Measurements from ENCODE around the gene CNTNAP4. TPM values are rescaled to one million over a fixed set of nuclear protein-coding genes. Genes with fewer than 3 reads are reported as not detected.

Gene CNTNAP4
- total and polyA plus RNA-seq, 10 donors, result 0.23 TPM; not detected in 9

GRCh38 chr16:76265434-76266045, 11.7 kb upstream of the CNTNAP4 start:
- WGBS, 5 donors, result 15 to 49% (median 29%) methylated on average over 2 of the region's 2 CpGs
- Histone ChIP-seq H3K36me3 (no peaks in the 10 kb centered on the region), H3K27me3 (replicated peaks in 1 of 7) (no peaks in the 10 kb centered on the region), H3K9me3 (peaks cover 0 to 28% (median 16%) of the 10 kb centered on the region in 8 donors), H3K4me3 (no peak overlapping the region), H3K4me1 (no peaks in the 10 kb centered on the region), H3K27ac (no peak overlapping the region)
- DNase-seq, result no peak
- no peak for TF ChIP-seq POLR2A (IDR thresholded peaks at IDR 0.05)
- TF ChIP-seq, protein P1, sequence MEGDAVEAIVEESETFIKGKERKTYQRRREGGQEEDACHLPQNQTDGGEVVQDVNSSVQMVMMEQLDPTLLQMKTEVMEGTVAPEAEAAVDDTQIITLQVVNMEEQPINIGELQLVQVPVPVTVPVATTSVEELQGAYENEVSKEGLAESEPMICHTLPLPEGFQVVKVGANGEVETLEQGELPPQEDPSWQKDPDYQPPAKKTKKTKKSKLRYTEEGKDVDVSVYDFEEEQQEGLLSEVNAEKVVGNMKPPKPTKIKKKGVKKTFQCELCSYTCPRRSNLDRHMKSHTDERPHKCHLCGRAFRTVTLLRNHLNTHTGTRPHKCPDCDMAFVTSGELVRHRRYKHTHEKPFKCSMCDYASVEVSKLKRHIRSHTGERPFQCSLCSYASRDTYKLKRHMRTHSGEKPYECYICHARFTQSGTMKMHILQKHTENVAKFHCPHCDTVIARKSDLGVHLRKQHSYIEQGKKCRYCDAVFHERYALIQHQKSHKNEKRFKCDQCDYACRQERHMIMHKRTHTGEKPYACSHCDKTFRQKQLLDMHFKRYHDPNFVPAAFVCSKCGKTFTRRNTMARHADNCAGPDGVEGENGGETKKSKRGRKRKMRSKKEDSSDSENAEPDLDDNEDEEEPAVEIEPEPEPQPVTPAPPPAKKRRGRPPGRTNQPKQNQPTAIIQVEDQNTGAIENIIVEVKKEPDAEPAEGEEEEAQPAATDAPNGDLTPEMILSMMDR (IDR thresholded peaks at IDR 0.05 in 8 of 11, conservative IDR thresholded peaks at IDR 0.05 in 3 of 11), result peak in 3 of 11 experiments; percentile 1 to 21 (median 16)
- intact Hi-C loops (cut with DNase I; ENCODE audit: low total_unique reads), result no loop called here

DNA sequence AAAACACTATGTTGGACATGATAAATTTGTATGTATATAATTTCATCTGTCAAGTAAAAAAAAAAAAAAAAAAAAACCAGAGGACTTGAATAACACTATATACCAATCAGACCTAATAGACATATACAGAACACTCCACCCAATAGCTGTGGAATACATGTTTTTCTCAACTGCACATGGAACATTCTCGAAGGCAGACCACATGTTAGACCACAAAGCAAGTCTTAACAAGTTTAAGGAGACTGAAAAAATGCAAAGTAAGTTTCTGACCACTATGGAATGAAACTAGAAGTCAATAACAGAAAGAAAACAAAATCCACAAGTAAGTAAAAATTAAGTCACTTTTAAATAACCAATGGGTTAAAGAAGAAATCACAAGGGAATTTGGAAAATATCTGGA, 8.4 kb upstream of the CNTNAP4 start:
- no peaks in the 10 kb centered on the region for H3K36me3 ChIP-seq
- no peak overlapping the region for H3K27ac ChIP-seq
- DNase-seq, result no peak
- intact Hi-C loops (cut with DNase I; ENCODE audit: low total_unique reads), result no loop called here
- no peaks in the 10 kb centered on the region for H3K4me1 ChIP-seq
- H3K4me3 ChIP-seq, result no peak overlapping the region
- WGBS, 5 donors, result 55 to 79% (median 63%) methylated on average over 1 of the region's 1 CpG
- TF ChIP-seq POLR2AphosphoS5 (IDR thresholded peaks at IDR 0.05) (no peak), POLR2A (IDR thresholded peaks at IDR 0.05) (no peak)
- TF ChIP-seq, protein P1 (IDR thresholded peaks at IDR 0.05 in 8 of 11, conservative IDR thresholded peaks at IDR 0.05 in 3 of 11), result no peak
- no peaks in the 10 kb centered on the region for H3K27me3 ChIP-seq (replicated peaks in 1 of 7)
- peaks cover 0 to 41% (median 18%) of the 10 kb centered on the region in 8 donors for H3K9me3 ChIP-seq

DNA sequence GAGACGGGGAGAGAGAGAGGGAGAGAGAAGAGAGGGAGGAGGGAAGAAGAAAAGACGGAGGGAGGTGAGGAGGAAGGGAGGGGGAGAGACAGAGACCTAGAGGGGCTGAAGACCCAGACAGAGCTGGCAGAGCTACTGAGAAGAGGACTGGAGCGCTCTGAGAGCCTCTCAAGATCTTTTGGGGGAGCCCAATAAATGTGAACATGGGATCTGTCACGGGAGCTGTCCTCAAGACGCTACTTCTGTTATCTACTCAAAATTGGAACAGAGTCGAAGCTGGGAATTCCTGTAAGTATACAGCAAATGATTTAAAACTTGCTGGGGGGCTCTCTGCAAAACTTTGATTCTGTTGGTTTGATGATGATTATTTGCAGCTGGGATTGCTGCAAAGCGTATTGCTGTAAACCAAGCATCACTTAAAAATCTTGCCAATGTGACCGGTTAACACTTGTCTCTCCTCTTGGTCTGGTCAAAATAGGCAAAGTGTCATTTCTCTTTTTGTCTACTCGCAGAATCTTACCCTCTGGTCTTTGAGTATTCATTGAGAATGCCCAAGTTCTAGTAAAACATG, 344 bp downstream of the CNTNAP4 start:
- intact Hi-C loops (cut with DNase I; ENCODE audit: low total_unique reads), result no loop called here
- TF ChIP-seq, protein P1 (IDR thresholded peaks at IDR 0.05 in 8 of 11, conservative IDR thresholded peaks at IDR 0.05 in 3 of 11), result no peak
- TF ChIP-seq POLR2AphosphoS5 (IDR thresholded peaks at IDR 0.05), result no peak
- TF ChIP-seq POLR2A (IDR thresholded peaks at IDR 0.05), result no peak

DNA sequence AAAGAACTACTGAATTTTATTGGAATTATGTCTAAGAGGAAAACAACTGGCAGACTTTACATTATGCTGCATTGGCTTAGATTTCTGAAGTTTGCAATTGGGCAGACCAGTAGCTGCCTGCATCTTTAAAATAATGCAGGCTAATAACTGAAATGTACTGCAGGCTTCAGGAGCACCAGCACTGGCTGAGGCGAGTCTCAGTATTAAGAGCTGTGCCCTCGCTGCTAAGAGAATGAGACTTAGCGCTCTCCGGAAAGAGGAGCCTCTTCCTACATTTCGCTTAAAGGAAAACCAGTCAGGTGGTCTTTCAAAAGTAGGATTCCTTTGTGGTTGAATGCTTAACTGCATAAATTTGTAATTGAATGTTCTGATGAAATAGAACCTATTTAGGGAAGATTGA, 885 bp downstream of the CNTNAP4 start:
- Histone ChIP-seq H3K4me3 (no peak overlapping the region), H3K4me1 (no peaks in the 10 kb centered on the region), H3K27ac (no peak overlapping the region), H3K27me3 (replicated peaks in 1 of 7) (peaks cover 0 to 9% (median 0%) of the 10 kb centered on the region in 7 donors), H3K9me3 (no peaks in the 10 kb centered on the region), H3K36me3 (no peaks in the 10 kb centered on the region)
- TF ChIP-seq POLR2AphosphoS5 (IDR thresholded peaks at IDR 0.05) (no peak), POLR2A (IDR thresholded peaks at IDR 0.05) (no peak)
- TF ChIP-seq, protein P1 (IDR thresholded peaks at IDR 0.05 in 8 of 11, conservative IDR thresholded peaks at IDR 0.05 in 3 of 11), result no peak
- 62 to 77% (median 63%) methylated on average over 5 of the region's 5 CpGs for WGBS, 5 donors
- intact Hi-C loops (cut with DNase I; ENCODE audit: low total_unique reads), result no loop called here
- DNase-seq, result no peak

More for the DNA sequence above, 344 bp downstream of the CNTNAP4 start:
- Histone ChIP-seq H3K4me3 (no peak overlapping the region), H3K36me3 (no peaks in the 10 kb centered on the region), H3K27ac (no peak overlapping the region), H3K27me3 (replicated peaks in 1 of 7) (peaks cover 0 to 9% (median 0%) of the 10 kb centered on the region in 7 donors), H3K4me1 (no peaks in the 10 kb centered on the region), H3K9me3 (peaks cover 0 to 3% (median 0%) of the 10 kb centered on the region in 8 donors)
- DNase-seq, result no peak
- WGBS, 5 donors, result 41 to 51% (median 46%) methylated on average over 9 of the region's 9 CpGs

All from spleen (tissue), 11 donors.